GM06990 (cell line): ENCODE results near the gene CCDC187.

ENCODE experiments used
- DNase-seq: peaks from one replicate; pipeline ENCODE4 v3.0.0-alpha.2; 2011; ENCODE audit not compliant: insufficient read length; ENCODE audit errors: extremely low read depth
- H3K27me3 ChIP-seq: replicated peaks from 2 replicates; pipeline ENCODE4 v1.6.0; 2011; ENCODE audit warnings: low read length; ENCODE audit not compliant: control insufficient read depth, insufficient read depth
- H3K36me3 ChIP-seq: 2 replicates; pipeline ENCODE4 v1.5.1; 2011; ENCODE audit warnings: low read length; ENCODE audit not compliant: control insufficient read depth, insufficient read depth
- H3K4me3 ChIP-seq: replicated peaks from 2 replicates; pipeline ENCODE4 v1.5.1; 2011; ENCODE audit warnings: low read depth, mild to moderate bottlenecking, control low read depth, low read length
- TF ChIP-seq, protein P1 (sequence below): IDR thresholded peaks from 2 replicates; pipeline ENCODE4 v1.5.1; 2011; ENCODE audit warnings: low read length, control low read depth, mild to moderate bottlenecking, inconsistent platforms; ENCODE audit not compliant: insufficient read depth, poor library complexity, severe bottlenecking

The CCDC187 gene

GRCh38 chr9:136314056-136314416 lies 10.1 kb upstream of the CCDC187 start:
- Histone ChIP-seq H3K4me3 (no peak overlapping the region), H3K27me3 (peaks cover 2% of the 10 kb centered on the region; the same call in 1 of the 2 replicates), H3K36me3 (no peaks in the 10 kb centered on the region)
- no peak for DNase-seq
- TF ChIP-seq, protein P1, sequence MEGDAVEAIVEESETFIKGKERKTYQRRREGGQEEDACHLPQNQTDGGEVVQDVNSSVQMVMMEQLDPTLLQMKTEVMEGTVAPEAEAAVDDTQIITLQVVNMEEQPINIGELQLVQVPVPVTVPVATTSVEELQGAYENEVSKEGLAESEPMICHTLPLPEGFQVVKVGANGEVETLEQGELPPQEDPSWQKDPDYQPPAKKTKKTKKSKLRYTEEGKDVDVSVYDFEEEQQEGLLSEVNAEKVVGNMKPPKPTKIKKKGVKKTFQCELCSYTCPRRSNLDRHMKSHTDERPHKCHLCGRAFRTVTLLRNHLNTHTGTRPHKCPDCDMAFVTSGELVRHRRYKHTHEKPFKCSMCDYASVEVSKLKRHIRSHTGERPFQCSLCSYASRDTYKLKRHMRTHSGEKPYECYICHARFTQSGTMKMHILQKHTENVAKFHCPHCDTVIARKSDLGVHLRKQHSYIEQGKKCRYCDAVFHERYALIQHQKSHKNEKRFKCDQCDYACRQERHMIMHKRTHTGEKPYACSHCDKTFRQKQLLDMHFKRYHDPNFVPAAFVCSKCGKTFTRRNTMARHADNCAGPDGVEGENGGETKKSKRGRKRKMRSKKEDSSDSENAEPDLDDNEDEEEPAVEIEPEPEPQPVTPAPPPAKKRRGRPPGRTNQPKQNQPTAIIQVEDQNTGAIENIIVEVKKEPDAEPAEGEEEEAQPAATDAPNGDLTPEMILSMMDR, result no peak

GRCh38 chr9:136313111-136314055 lies 9.5 kb upstream of the CCDC187 start:
- Histone ChIP-seq H3K36me3 (no peaks in the 10 kb centered on the region), H3K4me3 (no peak overlapping the region), H3K27me3 (peaks cover 2% of the 10 kb centered on the region; the same call in 1 of the 2 replicates)
- TF ChIP-seq, protein P1, result no peak
- no peak for DNase-seq

GRCh38 chr9:136312436-136312835 lies 8.5 kb upstream of the CCDC187 start:
- TF ChIP-seq, protein P1, result peak; percentile 71
- Histone ChIP-seq H3K36me3 (no peaks in the 10 kb centered on the region), H3K27me3 (peaks cover under 1% of the 10 kb centered on the region; the same call in 1 of the 2 replicates), H3K4me3 (no peak overlapping the region)
- no peak for DNase-seq

GRCh38 chr9:136312009-136312375 lies 8.1 kb upstream of the CCDC187 start:
- H3K36me3 ChIP-seq, result no peaks in the 10 kb centered on the region
- H3K27me3 ChIP-seq, result no peaks in the 10 kb centered on the region
- H3K4me3 ChIP-seq, result no peak overlapping the region
- DNase-seq, result no peak
- TF ChIP-seq, protein P1, result no peak

DNA sequence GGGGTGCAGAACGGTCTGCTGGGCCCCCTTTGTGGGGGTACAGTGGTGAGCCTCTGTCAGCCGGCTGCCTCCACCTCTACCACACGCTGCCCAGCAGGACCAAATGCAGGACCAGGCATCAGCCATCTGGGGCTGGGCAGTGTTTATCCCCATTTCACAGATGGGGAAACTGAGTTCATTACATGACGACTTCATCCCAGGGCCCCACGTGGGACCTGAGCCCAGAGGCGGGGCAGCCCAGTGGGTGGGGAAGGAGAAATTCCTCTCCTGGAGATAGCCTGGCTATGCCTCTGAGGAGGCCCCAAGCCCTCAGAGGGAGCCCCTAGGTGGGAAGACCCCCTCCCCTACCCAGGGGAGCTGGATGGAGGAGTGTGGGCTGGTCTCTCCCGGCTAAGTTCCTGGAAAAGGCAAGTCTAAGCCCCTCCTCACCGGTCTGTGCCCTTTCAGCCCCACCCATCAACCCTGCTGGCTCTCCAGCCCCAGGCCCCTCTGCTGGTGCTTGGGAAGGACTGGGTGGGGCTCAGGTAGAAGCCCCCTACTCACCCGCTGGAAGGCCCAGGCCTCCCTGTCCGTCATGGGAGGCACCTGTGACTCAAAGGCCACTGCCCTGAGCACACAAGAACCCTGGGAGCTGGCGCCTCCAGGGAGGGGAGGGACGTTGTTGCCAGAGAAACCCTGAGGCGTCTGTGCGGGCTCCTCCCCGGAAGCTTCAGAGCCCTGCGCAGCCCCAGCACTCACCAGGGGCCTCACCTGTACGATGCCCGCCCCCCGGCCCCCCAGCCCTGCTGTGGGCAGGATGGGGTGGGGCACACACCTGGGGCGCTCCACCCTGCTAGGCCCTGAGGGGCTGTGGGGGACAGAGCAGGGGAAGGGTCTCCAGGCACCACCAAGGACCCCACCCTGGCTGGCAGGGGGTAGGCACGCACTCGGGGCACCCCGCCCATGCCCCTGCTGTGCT lies 7.4 kb upstream of the CCDC187 start:
- DNase-seq, result no peak
- Histone ChIP-seq H3K36me3 (no peaks in the 10 kb centered on the region), H3K27me3 (no peaks in the 10 kb centered on the region), H3K4me3 (no peak overlapping the region)
- TF ChIP-seq, protein P1, result no peak
